Ishikawa (cell line): Measurements from ENCODE around the gene GNB5.

Source experiments
- CEBPB ChIP-seq: IDR thresholded peaks from 2 replicates; pipeline ENCODE4 v1.6.1; 2012
- CREB1 ChIP-seq: IDR thresholded peaks from 2 replicates; pipeline ENCODE4 v1.6.1; 2012; ENCODE audit warnings: low read depth
- EGR1 ChIP-seq: IDR thresholded peaks from 2 replicates; pipeline ENCODE4 v1.6.1; 2012
- EP300 ChIP-seq: IDR thresholded peaks from 2 replicates; pipeline ENCODE4 v1.6.1; 2012; ENCODE audit warnings: borderline replicate concordance
- FOXM1 ChIP-seq: IDR thresholded peaks from 2 replicates; pipeline ENCODE4 v1.6.1; 2012; ENCODE audit warnings: low read depth, borderline replicate concordance
- MAX ChIP-seq: IDR thresholded peaks from 2 replicates; pipeline ENCODE4 v1.6.1; 2012
- NFIC ChIP-seq: IDR thresholded peaks from 2 replicates; pipeline ENCODE4 v1.6.1; 2012
- RAD21 ChIP-seq: IDR thresholded peaks from 2 replicates; pipeline ENCODE4 v1.6.1; 2012; ENCODE audit warnings: low read depth
- REST ChIP-seq: IDR thresholded peaks from 2 replicates; pipeline ENCODE4 v1.6.1; 2012; ENCODE audit warnings: low read depth, mild to moderate bottlenecking
- TAF1 ChIP-seq: IDR thresholded peaks from 2 replicates; pipeline ENCODE4 v1.6.1; 2012; ENCODE audit warnings: low read depth, mild to moderate bottlenecking
- TCF12 ChIP-seq: IDR thresholded peaks from 2 replicates; pipeline ENCODE4 v1.6.1; 2012; ENCODE audit warnings: low read depth
- YY1 ChIP-seq: IDR thresholded peaks from 2 replicates; pipeline ENCODE4 v1.6.1; 2012; ENCODE audit warnings: low read depth
- ZBTB7A ChIP-seq: IDR thresholded peaks from 2 replicates; pipeline ENCODE4 v1.6.1; 2012; ENCODE audit warnings: low read depth

DNA sequence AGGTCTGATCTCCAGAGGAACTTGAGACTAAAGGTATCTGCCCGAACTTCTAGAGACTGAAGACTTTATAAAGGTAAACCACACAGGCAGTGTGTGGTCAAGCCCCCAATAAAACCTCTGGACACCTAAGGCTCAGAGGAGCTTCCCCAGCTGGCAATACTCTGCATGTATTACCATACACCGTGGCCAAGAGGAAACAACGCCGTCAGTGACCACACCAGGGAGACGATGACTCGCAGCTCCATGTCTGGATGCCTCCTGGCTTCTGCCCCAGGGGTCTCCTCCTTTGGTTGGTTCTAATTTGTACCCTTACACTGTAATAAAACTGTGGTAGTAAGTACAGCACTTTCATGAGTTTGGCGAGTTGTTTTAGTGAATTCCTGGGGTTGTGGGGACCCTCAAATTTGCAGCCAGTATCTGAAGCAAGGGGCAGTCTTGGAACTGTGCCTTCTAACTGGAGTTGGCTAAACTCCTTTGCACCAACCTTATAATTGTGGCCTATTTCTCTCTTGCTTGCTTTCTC lies 46.5 kb downstream of the GNB5 start:
- TF ChIP-seq RAD21 (no peak), FOXM1 (no peak), NFIC (no peak), EP300 (no peak), CREB1 (no peak), TCF12 (no peak), CEBPB (no peak), TAF1 (no peak), MAX (no peak), REST (no peak), YY1 (no peak), EGR1 (no peak), ZBTB7A (no peak)
